Duodenal mucosa (tissue), 2 donors: Measurements from ENCODE around the gene MAD2L1BP.

ENCODE experiments used
- H3K27ac ChIP-seq: one replicate; pipeline ENCODE4 v1.7.0; 2013; ENCODE audit warnings: low read depth, low read length
- H3K27me3 ChIP-seq, 2 donors: one replicate each; pipeline ENCODE4 v1.7.0; 2013; ENCODE audit warnings: low read length in 2 of 2, control low read depth in 1 of 2; ENCODE audit not compliant: insufficient read depth in 2 of 2, control insufficient read depth in 1 of 2
- H3K36me3 ChIP-seq, 2 donors: one replicate each; pipeline ENCODE4 v1.7.0; 2013; ENCODE audit warnings: low read length in 2 of 2, control low read depth in 1 of 2; ENCODE audit not compliant: insufficient read depth in 2 of 2, control insufficient read depth in 1 of 2
- H3K4me1 ChIP-seq, 2 donors: one replicate each; pipeline ENCODE4 v1.7.0; 2013; ENCODE audit warnings: low read length in 2 of 2, control low read depth in 1 of 2; ENCODE audit not compliant: insufficient read depth in 2 of 2, control insufficient read depth in 1 of 2
- H3K4me3 ChIP-seq, 2 donors: one replicate each; pipeline ENCODE4 v1.7.0; 2013; ENCODE audit warnings: low read length in 2 of 2, low read depth in 1 of 2
- H3K9ac ChIP-seq, 2 donors: one replicate each; pipeline ENCODE4 v1.7.0; 2013; ENCODE audit warnings: low read length in 2 of 2, low read depth in 1 of 2
- H3K9me3 ChIP-seq, 2 donors: one replicate each; pipeline ENCODE4 v1.7.0; 2013; ENCODE audit warnings: low read length in 2 of 2, control low read depth in 1 of 2; ENCODE audit not compliant: control insufficient read depth in 1 of 2

The MAD2L1BP gene

GRCh38 chr6:43610431-43610830 lies 25.2 kb upstream of the MAD2L1BP start:
- Histone ChIP-seq H3K9ac (no peak overlapping the region), H3K9me3 (no peaks in the 10 kb centered on the region), H3K27me3 (no peaks in the 10 kb centered on the region), H3K4me1 (no peaks in the 10 kb centered on the region), H3K36me3 (peaks cover 23 to 45% of the 10 kb centered on the region in 2 donors), H3K27ac (no peak overlapping the region), H3K4me3 (no peak overlapping the region)

- Histone ChIP-seq H3K36me3 (peaks cover 23 to 40% of the 10 kb centered on the region in 2 donors), H3K9me3 (no peaks in the 10 kb centered on the region), H3K9ac (no peak overlapping the region), H3K27me3 (no peaks in the 10 kb centered on the region), H3K27ac (no peak overlapping the region), H3K4me1 (no peaks in the 10 kb centered on the region), H3K4me3 (no peak overlapping the region)
Measured at GRCh38 chr6:43613721-43614395, 21.8 kb upstream of the MAD2L1BP start.

DNA sequence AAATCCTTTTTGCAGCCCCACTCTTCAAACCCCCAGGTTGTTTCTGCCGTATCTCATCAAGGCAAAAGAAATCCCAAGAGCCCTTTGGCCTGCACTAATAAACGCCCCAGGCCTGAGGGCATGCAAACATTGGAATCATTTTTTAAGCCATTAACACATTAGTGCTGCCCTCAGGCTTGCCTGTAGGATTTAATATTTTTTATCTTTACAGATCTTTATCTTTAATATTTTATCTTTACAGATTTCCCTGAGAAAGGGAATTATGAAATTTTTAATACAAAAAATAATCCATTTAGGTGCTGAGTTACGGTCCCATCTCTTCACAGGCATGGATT lies 21.3 kb upstream of the MAD2L1BP start:
- H3K9me3 ChIP-seq = no peaks in the 10 kb centered on the region
- H3K27ac ChIP-seq = no peak overlapping the region
- H3K4me3 ChIP-seq = no peak overlapping the region
- H3K9ac ChIP-seq = no peak overlapping the region
- H3K27me3 ChIP-seq = no peaks in the 10 kb centered on the region
- no peaks in the 10 kb centered on the region for H3K4me1 ChIP-seq
- peaks cover 20 to 40% of the 10 kb centered on the region in 2 donors for H3K36me3 ChIP-seq

GRCh38 chr6:43616725-43617472 lies 18.7 kb upstream of the MAD2L1BP start:
- Histone ChIP-seq H3K36me3 (peaks cover 27 to 46% of the 10 kb centered on the region in 2 donors), H3K27ac (no peak overlapping the region), H3K4me1 (no peaks in the 10 kb centered on the region), H3K4me3 (no peak overlapping the region), H3K9me3 (no peaks in the 10 kb centered on the region), H3K9ac (no peak overlapping the region), H3K27me3 (no peaks in the 10 kb centered on the region)

- Histone ChIP-seq H3K36me3 (peaks cover 56 to 68% of the 10 kb centered on the region in 2 donors), H3K4me1 (no peaks in the 10 kb centered on the region), H3K27ac (no peak overlapping the region)
Measured at GRCh38 chr6:43621078-43621835, 14.4 kb upstream of the MAD2L1BP start.

GRCh38 chr6:43621836-43622180 lies 13.8 kb upstream of the MAD2L1BP start:
- H3K4me1 ChIP-seq = peaks cover under 1 to 1% of the 10 kb centered on the region in 2 donors
- H3K9ac ChIP-seq = no peak overlapping the region
- no peak overlapping the region for H3K27ac ChIP-seq
- H3K4me3 ChIP-seq = no peak overlapping the region
- H3K27me3 ChIP-seq = no peaks in the 10 kb centered on the region
- H3K36me3 ChIP-seq = peaks cover 56 to 67% of the 10 kb centered on the region in 2 donors
- no peaks in the 10 kb centered on the region for H3K9me3 ChIP-seq

More at GRCh38 chr6:43621078-43621835, 14.4 kb upstream of the MAD2L1BP start:
- no peak overlapping the region for H3K4me3 ChIP-seq
- no peaks in the 10 kb centered on the region for H3K27me3 ChIP-seq
- no peak overlapping the region for H3K9ac ChIP-seq
- no peaks in the 10 kb centered on the region for H3K9me3 ChIP-seq

DNA sequence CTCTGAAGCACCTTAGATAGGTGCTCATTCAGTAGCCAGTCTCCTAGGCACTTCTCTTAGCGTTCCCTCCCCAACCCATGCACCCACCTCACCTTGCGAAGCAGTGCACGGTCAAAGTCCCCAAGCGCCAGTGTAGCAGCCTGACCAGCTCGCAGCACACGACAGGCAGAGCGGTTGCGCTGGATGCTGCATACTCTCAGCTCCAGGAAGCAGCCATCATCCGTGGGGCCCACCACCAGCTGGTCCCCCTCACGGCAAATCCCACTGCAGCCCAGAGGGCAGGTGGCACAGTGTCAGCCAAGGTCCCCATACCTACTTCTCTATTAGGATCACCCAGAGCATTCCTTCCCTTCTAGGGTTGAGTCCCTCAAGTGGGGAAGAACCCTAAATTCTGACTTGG lies 13.1 kb upstream of the MAD2L1BP start:
- no peaks in the 10 kb centered on the region for H3K27me3 ChIP-seq
- peaks cover 56 to 67% of the 10 kb centered on the region in 2 donors for H3K36me3 ChIP-seq
- no peak overlapping the region for H3K4me3 ChIP-seq
- H3K9ac ChIP-seq = no peak overlapping the region
- H3K27ac ChIP-seq = no peak overlapping the region
- H3K4me1 ChIP-seq = peaks cover 8 to 9% of the 10 kb centered on the region in 2 donors
- H3K9me3 ChIP-seq = no peaks in the 10 kb centered on the region

DNA sequence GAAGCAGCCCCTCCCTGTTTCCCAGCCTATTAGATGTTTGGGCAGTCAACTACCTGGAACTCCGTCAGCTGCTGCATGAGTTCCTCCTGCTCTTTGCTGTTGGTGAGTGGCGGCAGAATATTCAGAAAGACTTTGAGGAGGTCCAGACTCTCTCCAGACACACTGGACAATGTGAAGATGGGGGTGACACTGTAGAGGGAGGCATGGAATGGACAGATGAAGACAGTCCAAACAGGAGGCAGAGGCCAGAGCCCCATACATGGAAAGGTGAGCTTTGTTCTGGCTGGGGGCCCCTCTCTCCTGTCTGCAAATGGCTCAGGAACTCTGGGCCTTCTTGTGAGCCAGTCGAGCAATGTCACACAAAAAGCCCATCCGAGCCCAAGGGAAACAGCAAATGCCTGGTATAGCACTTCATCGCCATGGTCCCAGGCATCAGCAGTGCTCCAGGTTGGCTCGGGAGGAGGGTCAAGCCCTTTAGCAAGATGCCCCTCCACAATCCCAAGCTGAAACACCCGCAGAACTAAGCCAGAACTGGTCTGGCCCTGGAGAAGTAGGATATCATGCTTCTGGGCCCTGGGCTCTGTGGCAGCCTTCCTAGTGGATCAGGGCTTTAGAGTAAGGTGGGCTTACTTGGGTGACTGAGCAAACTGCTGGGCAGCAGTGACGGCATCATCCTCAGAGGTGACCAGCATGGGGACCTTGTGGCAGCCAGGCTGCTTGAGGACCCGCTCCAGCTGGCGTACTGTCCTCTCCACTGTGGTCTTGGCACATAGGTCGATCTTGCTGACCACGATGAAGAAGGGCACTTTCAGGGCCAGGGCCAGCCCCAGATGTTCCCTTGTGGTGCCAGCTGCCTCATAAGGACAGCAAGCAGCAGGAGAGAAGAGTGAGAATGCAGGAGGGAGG lies 11.5 kb upstream of the MAD2L1BP start:
- H3K27ac ChIP-seq = no peak overlapping the region
- H3K27me3 ChIP-seq = no peaks in the 10 kb centered on the region
- H3K9ac ChIP-seq = no peak overlapping the region
- H3K36me3 ChIP-seq = peaks cover 56 to 67% of the 10 kb centered on the region in 2 donors
- no peak overlapping the region for H3K4me3 ChIP-seq
- H3K9me3 ChIP-seq = no peaks in the 10 kb centered on the region
- peaks cover 14 to 20% of the 10 kb centered on the region in 2 donors for H3K4me1 ChIP-seq

DNA sequence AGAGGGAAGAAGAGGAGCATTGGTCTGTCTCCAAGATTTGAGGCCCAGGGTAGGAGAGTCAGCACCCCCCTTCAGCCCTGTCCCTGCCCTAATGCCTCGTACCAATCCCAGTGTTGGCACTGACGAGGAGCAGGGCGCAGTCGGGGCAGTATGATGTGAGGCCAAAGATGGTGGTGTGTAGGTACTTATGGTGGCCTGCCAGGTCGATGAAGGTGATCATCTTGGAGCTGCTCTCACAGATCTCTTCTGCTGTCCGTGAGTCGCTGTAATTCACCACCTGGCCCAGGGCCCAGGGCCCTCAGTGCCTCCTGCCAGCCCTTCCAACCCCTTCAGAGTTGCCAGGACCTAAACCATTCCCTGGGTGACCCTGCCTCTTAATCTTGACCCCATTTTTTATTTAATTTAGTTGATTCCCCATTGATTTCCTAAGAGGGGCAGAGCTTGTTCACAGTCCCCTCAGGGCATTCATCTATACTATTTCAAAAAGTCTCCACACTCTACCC lies 10.8 kb upstream of the MAD2L1BP start:
- Histone ChIP-seq H3K27ac (no peak overlapping the region), H3K27me3 (no peaks in the 10 kb centered on the region), H3K4me3 (no peak overlapping the region), H3K36me3 (peaks cover 56 to 65% of the 10 kb centered on the region in 2 donors), H3K9ac (no peak overlapping the region), H3K9me3 (no peaks in the 10 kb centered on the region), H3K4me1 (peaks cover 14 to 23% of the 10 kb centered on the region in 2 donors)
